ENCODE data around the gene ECHS1.

DNA sequence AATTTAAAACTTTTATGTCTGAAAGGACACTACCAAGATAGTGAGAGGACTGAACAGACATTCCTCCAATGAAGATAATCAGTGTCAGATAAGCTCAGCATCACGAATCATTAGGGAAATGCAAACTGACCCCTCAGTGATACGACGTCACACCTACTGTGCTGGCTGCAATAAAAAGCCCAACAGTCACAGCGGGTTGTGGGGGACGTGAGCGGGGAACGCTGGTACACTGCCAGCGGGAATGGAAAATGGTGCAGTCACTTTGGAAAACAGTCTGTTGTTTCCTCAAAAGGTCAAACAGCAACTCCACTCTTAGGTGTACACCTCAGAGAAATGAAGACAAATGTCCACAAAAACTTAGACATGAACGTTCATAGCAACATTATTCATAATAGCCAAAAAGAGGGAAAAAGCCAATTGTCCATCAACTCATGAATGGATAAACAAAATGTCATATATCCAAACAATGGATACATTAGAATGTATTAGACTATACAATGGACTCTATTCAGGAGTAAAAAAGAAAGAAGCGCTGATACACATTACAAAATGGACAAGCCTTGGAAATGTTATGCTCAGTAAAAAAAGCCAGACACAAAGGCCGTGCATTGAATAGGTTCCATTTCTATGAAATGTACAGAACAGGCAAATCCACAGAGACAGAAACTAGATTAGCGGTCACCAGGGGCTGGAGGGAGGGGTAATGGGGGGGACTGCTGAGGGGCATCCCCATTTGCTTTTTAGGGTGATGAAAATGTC is 2.4 kb upstream of the ECHS1 start:
- TF ChIP-seq, protein P1, sequence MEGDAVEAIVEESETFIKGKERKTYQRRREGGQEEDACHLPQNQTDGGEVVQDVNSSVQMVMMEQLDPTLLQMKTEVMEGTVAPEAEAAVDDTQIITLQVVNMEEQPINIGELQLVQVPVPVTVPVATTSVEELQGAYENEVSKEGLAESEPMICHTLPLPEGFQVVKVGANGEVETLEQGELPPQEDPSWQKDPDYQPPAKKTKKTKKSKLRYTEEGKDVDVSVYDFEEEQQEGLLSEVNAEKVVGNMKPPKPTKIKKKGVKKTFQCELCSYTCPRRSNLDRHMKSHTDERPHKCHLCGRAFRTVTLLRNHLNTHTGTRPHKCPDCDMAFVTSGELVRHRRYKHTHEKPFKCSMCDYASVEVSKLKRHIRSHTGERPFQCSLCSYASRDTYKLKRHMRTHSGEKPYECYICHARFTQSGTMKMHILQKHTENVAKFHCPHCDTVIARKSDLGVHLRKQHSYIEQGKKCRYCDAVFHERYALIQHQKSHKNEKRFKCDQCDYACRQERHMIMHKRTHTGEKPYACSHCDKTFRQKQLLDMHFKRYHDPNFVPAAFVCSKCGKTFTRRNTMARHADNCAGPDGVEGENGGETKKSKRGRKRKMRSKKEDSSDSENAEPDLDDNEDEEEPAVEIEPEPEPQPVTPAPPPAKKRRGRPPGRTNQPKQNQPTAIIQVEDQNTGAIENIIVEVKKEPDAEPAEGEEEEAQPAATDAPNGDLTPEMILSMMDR (IDR thresholded peaks at IDR 0.05 in 2 of 3, conservative IDR thresholded peaks at IDR 0.05 in 1 of 3; ENCODE audit: borderline replicate concordance in 1 of 3, insufficient read depth in 1 of 3, low read depth in 2 of 3, low read length in 2 of 3): no peak
- TF ChIP-seq, protein P2, sequence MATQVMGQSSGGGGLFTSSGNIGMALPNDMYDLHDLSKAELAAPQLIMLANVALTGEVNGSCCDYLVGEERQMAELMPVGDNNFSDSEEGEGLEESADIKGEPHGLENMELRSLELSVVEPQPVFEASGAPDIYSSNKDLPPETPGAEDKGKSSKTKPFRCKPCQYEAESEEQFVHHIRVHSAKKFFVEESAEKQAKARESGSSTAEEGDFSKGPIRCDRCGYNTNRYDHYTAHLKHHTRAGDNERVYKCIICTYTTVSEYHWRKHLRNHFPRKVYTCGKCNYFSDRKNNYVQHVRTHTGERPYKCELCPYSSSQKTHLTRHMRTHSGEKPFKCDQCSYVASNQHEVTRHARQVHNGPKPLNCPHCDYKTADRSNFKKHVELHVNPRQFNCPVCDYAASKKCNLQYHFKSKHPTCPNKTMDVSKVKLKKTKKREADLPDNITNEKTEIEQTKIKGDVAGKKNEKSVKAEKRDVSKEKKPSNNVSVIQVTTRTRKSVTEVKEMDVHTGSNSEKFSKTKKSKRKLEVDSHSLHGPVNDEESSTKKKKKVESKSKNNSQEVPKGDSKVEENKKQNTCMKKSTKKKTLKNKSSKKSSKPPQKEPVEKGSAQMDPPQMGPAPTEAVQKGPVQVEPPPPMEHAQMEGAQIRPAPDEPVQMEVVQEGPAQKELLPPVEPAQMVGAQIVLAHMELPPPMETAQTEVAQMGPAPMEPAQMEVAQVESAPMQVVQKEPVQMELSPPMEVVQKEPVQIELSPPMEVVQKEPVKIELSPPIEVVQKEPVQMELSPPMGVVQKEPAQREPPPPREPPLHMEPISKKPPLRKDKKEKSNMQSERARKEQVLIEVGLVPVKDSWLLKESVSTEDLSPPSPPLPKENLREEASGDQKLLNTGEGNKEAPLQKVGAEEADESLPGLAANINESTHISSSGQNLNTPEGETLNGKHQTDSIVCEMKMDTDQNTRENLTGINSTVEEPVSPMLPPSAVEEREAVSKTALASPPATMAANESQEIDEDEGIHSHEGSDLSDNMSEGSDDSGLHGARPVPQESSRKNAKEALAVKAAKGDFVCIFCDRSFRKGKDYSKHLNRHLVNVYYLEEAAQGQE (IDR thresholded peaks at IDR 0.05; ENCODE audit: low read depth): no peak
- no peak for TF ChIP-seq POLR2AphosphoS5 (IDR thresholded peaks at IDR 0.05; ENCODE audit: low read depth, low read length)
